Mesodermal cell (in vitro differentiated cells): ENCODE results near the gene PDLIM5.

Experiments used
- H3K27ac ChIP-seq: 2 replicates; pipeline ENCODE4 v1.7.0; 2013; ENCODE audit warnings: mild to moderate bottlenecking, low read depth, low read length, moderate library complexity; ENCODE audit not compliant: severe bottlenecking
- H3K36me3 ChIP-seq: 2 replicates; pipeline ENCODE4 v1.7.1; 2013; ENCODE audit warnings: mild to moderate bottlenecking, low read length, moderate library complexity; ENCODE audit not compliant: control insufficient read depth, insufficient read depth
- H3K4me1 ChIP-seq: one replicate; pipeline ENCODE4 v1.7.1; 2013; ENCODE audit warnings: mild to moderate bottlenecking, low read length; ENCODE audit not compliant: insufficient read depth, control insufficient read depth, poor library complexity, severe bottlenecking
- H3K4me3 ChIP-seq: 2 replicates; pipeline ENCODE4 v1.7.0; 2013; ENCODE audit warnings: low read length, control low read depth, mild to moderate bottlenecking; ENCODE audit not compliant: insufficient read depth, poor library complexity, severe bottlenecking; ENCODE audit errors: extremely low read depth
- H3K9me3 ChIP-seq: 2 replicates; pipeline ENCODE4 v1.7.1; 2013; ENCODE audit warnings: mild to moderate bottlenecking, low read length, moderate library complexity; ENCODE audit not compliant: control insufficient read depth
- WGBS, 2 experiments: methylation state at CpG; one replicate each; pipeline ENCODE4 v1.1.5; 2013; ENCODE audit warnings: missing lambda C conversion rate in 2 of 2; ENCODE audit not compliant: insufficient coverage in 2 of 2; 5-methylcytosine and 5-hydroxymethylcytosine counted together

PDLIM5 gene

DNA sequence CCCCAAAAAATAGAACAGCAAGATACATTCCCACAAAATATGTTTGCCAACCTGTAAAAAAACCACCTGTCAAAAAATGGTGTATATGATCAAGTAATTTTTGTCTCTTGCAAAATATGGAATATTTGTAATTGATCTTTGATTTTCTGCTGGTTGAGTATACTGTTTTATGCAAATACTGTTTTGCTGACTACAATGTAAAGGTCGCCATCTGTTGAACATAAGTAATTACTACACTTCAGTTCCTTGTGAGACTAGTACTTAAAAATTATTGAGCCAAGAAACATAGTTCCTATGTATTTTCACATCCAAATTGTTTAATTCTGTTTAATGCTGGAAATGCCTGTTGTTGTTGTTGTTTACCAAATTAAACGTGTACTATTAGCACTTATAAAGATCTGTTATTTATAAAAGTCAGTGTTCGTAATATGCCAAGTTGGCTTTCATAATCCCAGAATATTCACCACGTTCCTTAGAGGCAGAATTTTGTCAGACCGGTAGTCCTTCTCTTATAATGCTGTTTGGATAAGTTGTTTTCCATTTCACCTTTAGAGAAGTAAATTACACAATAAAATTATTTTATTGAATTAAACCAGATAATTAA lies 144.2 kb downstream of the PDLIM5 start:
- Histone ChIP-seq H3K4me3 (no peak overlapping the region), H3K27ac (no peak overlapping the region), H3K36me3 (peaks cover 49% of the 10 kb centered on the region), H3K9me3 (no peaks in the 10 kb centered on the region), H3K4me1 (no peaks in the 10 kb centered on the region)
- WGBS, 2 experiments = no CpG with 5 or more reads among the region's 5 CpGs

- no peak overlapping the region for H3K4me3 ChIP-seq
- 90 to 100% methylated on average over 1 of the region's 1 CpG for WGBS, 2 experiments
- peaks cover 26% of the 10 kb centered on the region for H3K36me3 ChIP-seq
Measured at GRCh38 chr4:94598758-94599157, 147.0 kb downstream of the PDLIM5 start.

DNA sequence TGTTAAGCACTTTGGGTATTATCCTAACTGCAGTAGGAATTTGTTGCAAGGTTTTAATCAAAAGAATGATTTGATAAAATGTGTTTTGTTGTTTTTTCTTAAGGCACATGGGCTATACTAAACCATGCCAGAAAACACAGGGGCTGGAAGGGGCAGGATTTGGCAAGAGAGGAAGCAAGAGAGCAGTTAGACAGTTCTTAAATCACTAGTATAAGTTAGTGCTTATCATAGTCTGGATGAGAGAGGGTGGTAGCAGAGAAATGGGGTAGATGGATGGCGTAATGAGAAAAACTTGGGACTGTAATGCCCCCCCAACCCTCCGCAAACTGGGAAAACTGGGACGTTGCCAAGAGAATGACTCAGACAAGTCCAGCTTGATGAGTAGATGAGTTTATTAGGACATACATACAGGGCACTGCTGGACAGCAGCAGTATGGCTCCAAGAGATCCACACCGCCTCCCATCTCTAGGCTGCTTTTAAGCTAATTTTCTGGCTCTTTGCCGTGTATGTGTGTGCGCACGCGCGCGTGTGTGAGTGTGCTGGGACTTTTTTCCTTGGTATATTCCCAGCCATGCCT lies 151.5 kb downstream of the PDLIM5 start:
- no peak overlapping the region for H3K27ac ChIP-seq
- H3K4me3 ChIP-seq = no peak overlapping the region
- no peaks in the 10 kb centered on the region for H3K9me3 ChIP-seq
- no peaks in the 10 kb centered on the region for H3K4me1 ChIP-seq
- WGBS, 2 experiments = 92 to 100% methylated on average over 4 to 8 of the region's 10 CpGs
- peaks cover 16% of the 10 kb centered on the region for H3K36me3 ChIP-seq

More at GRCh38 chr4:94598758-94599157, 147.0 kb downstream of the PDLIM5 start:
- no peaks in the 10 kb centered on the region for H3K4me1 ChIP-seq
- no peak overlapping the region for H3K27ac ChIP-seq
- H3K9me3 ChIP-seq = no peaks in the 10 kb centered on the region

- Histone ChIP-seq H3K27ac (no peak overlapping the region), H3K36me3 (peaks cover 8% of the 10 kb centered on the region), H3K4me3 (no peak overlapping the region), H3K9me3 (no peaks in the 10 kb centered on the region), H3K4me1 (no peaks in the 10 kb centered on the region)
- WGBS, 2 experiments = 86 to 100% methylated on average over 1 to 2 of the region's 3 CpGs
Measured at GRCh38 chr4:94605241-94605805, 153.6 kb downstream of the PDLIM5 start.

- Histone ChIP-seq H3K36me3 (peaks cover 8% of the 10 kb centered on the region), H3K4me1 (no peaks in the 10 kb centered on the region), H3K27ac (no peak overlapping the region), H3K4me3 (no peak overlapping the region), H3K9me3 (no peaks in the 10 kb centered on the region)
- 87 to 94% methylated on average over 6 of the region's 6 CpGs for WGBS, 2 experiments
Measured at GRCh38 chr4:94610145-94610544, 158.4 kb downstream of the PDLIM5 start.

- WGBS, 2 experiments = no CpG with 5 or more reads among the region's 1 CpG
- H3K27ac ChIP-seq = no peak overlapping the region
- no peak overlapping the region for H3K4me3 ChIP-seq
- H3K36me3 ChIP-seq = peaks cover 6% of the 10 kb centered on the region
- H3K9me3 ChIP-seq = no peaks in the 10 kb centered on the region
- no peaks in the 10 kb centered on the region for H3K4me1 ChIP-seq
Measured at GRCh38 chr4:94613248-94613647, 161.5 kb downstream of the PDLIM5 start.

GRCh38 chr4:94615451-94615850 lies 163.7 kb downstream of the PDLIM5 start:
- H3K4me1 ChIP-seq = no peaks in the 10 kb centered on the region
- no peaks in the 10 kb centered on the region for H3K9me3 ChIP-seq
- peaks cover 16% of the 10 kb centered on the region for H3K36me3 ChIP-seq
- no peak overlapping the region for H3K27ac ChIP-seq
- WGBS, 2 experiments = 72 to 94% methylated on average over 3 to 4 of the region's 4 CpGs
- H3K4me3 ChIP-seq = no peak overlapping the region

DNA sequence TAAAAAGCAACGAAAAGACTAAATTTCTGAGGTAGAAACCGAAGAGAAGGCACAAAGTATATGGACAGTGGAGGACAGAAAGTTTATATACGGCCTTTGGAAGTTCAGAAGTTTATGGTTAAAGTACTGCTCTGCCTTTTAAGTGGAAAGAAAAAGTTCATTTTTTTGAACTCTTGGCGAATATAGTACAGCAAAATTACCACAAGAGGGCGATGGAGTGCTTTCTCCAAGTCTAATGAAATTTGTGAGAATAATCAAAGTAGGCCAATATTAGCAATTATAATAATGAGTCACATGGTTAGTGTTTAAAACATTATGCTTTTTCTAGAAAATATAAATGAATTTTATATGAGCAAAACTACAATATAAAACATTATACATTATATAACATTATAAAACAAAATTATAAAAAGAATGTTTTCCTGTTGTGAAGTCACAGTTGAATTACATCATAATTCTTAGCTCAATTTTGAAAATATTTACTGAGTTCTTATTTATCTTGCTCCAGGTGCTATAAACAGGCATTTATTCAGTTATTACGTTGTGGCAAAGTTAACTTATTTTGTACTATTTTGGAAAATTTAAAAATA lies 169.8 kb downstream of the PDLIM5 start:
- Histone ChIP-seq H3K4me3 (no peak overlapping the region), H3K4me1 (no peaks in the 10 kb centered on the region), H3K9me3 (no peaks in the 10 kb centered on the region), H3K36me3 (peaks cover 38% of the 10 kb centered on the region), H3K27ac (no peak overlapping the region)
- 27 to 33% methylated on average over 2 to 4 of the region's 6 CpGs for WGBS, 2 experiments

DNA sequence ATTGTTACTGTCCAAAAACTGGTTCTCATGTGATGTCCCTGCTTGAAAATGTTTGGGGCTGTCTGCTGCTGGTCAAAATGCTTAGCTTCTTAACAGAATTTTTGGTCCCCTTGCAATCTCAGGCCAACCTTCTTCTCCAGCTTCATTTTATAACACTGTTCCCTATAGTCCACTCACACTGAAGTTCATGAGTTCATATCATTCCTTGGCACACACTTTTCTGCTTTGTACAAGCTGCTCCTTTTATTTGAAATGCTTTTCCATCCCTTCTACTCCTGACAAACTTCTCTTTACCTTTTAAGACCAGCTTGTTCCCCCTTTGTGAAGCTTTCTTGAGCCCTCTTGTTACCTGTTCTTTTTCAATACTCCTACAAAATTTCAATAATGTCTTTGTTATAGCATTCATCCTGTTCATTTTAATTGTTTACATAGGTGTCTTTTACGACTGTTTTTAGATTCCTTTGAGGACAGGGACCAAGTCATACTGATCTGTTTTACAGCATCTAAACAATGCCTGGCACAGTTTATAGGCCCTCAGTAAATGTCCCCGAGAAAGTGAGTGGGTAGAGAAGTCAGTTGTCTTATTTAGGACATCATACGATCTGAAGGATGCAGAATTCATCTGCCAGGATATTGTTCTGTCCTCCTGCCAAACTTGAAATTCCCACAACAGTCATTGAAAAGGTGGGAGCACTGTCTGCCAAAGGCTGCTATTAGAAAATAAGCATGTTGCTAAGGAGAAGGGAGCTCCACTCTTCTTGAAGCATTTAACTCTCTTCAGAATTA lies 171.6 kb downstream of the PDLIM5 start:
- Histone ChIP-seq H3K4me3 (no peak overlapping the region), H3K36me3 (peaks cover 32% of the 10 kb centered on the region), H3K9me3 (no peaks in the 10 kb centered on the region), H3K27ac (no peak overlapping the region), H3K4me1 (no peaks in the 10 kb centered on the region)
- 88% methylated on average over 1 of the region's 3 CpGs; no CpG with 5 or more reads in 1 of the 2 experiments for WGBS, 2 experiments

DNA sequence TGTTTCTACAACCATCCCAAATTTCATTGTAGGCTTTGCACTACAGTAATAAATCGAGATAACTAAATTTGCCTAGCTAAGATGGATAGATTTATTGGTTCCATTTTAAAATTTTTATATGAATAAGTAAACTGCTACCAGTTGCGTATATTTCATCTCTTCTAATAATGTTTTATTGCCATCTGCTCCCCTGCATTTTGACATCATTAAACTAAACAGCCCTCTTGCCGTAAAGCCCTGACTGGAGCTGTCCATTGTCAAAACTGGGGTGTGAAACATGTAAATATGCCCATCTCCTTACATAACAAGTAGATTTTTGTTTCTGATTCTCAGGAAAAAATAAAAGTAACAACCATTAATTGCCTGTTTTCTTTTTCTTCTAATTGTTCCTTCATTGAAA lies 175.2 kb downstream of the PDLIM5 start:
- no CpG with 5 or more reads among the region's 3 CpGs for WGBS, 2 experiments
- H3K9me3 ChIP-seq = no peaks in the 10 kb centered on the region
- no peak overlapping the region for H3K4me3 ChIP-seq
- H3K27ac ChIP-seq = no peak overlapping the region
- H3K36me3 ChIP-seq = peaks cover 22% of the 10 kb centered on the region
- no peaks in the 10 kb centered on the region for H3K4me1 ChIP-seq
